ENCODE results near the gene VIPR1.
A peak's percentile ranks its signal among the peaks of the same experiment; 100 is the strongest.

VIPR1 gene

GRCh38 chr3:42531470-42531869 is 29.0 kb downstream of the VIPR1 start:
- DNase-seq (ENCODE audit: extremely low spot score), result no peak
- CTCF ChIA-PET, result no interaction called here
- TF ChIP-seq LEF1 (IDR thresholded peaks at IDR 0.05; ENCODE audit: borderline replicate concordance) (no peak), SP1 (IDR thresholded peaks at IDR 0.05) (no peak), BHLHE40 (IDR thresholded peaks at IDR 0.05; ENCODE audit: borderline replicate concordance) (no peak), ZNF384 (IDR thresholded peaks at IDR 0.05) (no peak), FOXA1 (IDR thresholded peaks at IDR 0.05) (no peak), PKNOX1 (IDR thresholded peaks at IDR 0.05) (no peak), L3MBTL2 (conservative IDR thresholded peaks at IDR 0.05) (no peak), ARNT (IDR thresholded peaks at IDR 0.05) (no peak), TARDBP (IDR thresholded peaks at IDR 0.05) (no peak), SUZ12 (IDR thresholded peaks at IDR 0.05) (no peak), FOXK2 (IDR thresholded peaks at IDR 0.05) (no peak), FOXM1 (IDR thresholded peaks at IDR 0.05; ENCODE audit: borderline replicate concordance) (no peak), ELF4 (IDR thresholded peaks at IDR 0.05) (no peak), CTBP1 (IDR thresholded peaks at IDR 0.05; ENCODE audit: borderline replicate concordance) (no peak), HDGF (IDR thresholded peaks at IDR 0.05; ENCODE audit: borderline replicate concordance) (no peak), NFRKB (IDR thresholded peaks at IDR 0.05) (no peak)
- POLR2A ChIA-PET, result no interaction called here

- CTCF ChIA-PET, result no interaction called here
- no peak for DNase-seq (ENCODE audit: extremely low spot score)
- POLR2A ChIA-PET, result no interaction called here
- TF ChIP-seq ZNF384 (IDR thresholded peaks at IDR 0.05) (no peak), CTBP1 (IDR thresholded peaks at IDR 0.05; ENCODE audit: borderline replicate concordance) (no peak)
These were observed 29.8 kb downstream of the VIPR1 start for GRCh38 chr3:42532229-42532628.

- POLR2A ChIA-PET, result interaction anchor here (0.9 kb wide), 1 partner anchor 31 kb away, joined by 3 read pairs; the partner anchor contains the start of gene VIPR1
- no peak for TF ChIP-seq CTBP1 (IDR thresholded peaks at IDR 0.05; ENCODE audit: borderline replicate concordance)
- no peak for TF ChIP-seq FOXA1 (IDR thresholded peaks at IDR 0.05)
- TF ChIP-seq SP1 (IDR thresholded peaks at IDR 0.05), result no peak
- no peak for TF ChIP-seq ZNF384 (IDR thresholded peaks at IDR 0.05)
- DNase-seq (ENCODE audit: extremely low spot score), result no peak
- CTCF ChIA-PET, result interaction anchor here (1.0 kb wide), 1 partner anchor 304 kb away, joined by 4 read pairs; no protein-coding TSS in a partner anchor
These were observed 30.9 kb downstream of the VIPR1 start for GRCh38 chr3:42533161-42533897.

GRCh38 chr3:42535981-42536784 is 33.7 kb downstream of the VIPR1 start:
- TF ChIP-seq PKNOX1 (IDR thresholded peaks at IDR 0.05), result peak; percentile 83
- TF ChIP-seq L3MBTL2 (conservative IDR thresholded peaks at IDR 0.05), result no peak
- ChIA-PET CTCF (interaction anchor here (0.5 to 1.4 kb wide), 6 partner anchors 9 to 306 kb away, joined by 3 to 4 read pairs (median 3); no protein-coding TSS in a partner anchor), POLR2A (no interaction called here)
- peak; percentile 66 for DNase-seq (ENCODE audit: extremely low spot score)

GRCh38 chr3:42537350-42537749 is 34.9 kb downstream of the VIPR1 start:
- ChIA-PET CTCF (no interaction called here), POLR2A (no interaction called here)
- no peak for DNase-seq (ENCODE audit: extremely low spot score)
- no peak for TF ChIP-seq ZNF384 (IDR thresholded peaks at IDR 0.05)
- no peak for TF ChIP-seq CTBP1 (IDR thresholded peaks at IDR 0.05; ENCODE audit: borderline replicate concordance)
- no peak for TF ChIP-seq L3MBTL2 (conservative IDR thresholded peaks at IDR 0.05)
- no peak for TF ChIP-seq BHLHE40 (IDR thresholded peaks at IDR 0.05; ENCODE audit: borderline replicate concordance)
- no peak for TF ChIP-seq FOXM1 (IDR thresholded peaks at IDR 0.05; ENCODE audit: borderline replicate concordance)
- TF ChIP-seq SP1 (IDR thresholded peaks at IDR 0.05), result no peak
- no peak for TF ChIP-seq ELF4 (IDR thresholded peaks at IDR 0.05)
- TF ChIP-seq ARNT (IDR thresholded peaks at IDR 0.05), result no peak
- TF ChIP-seq TARDBP (IDR thresholded peaks at IDR 0.05), result no peak

- peak; percentile 75 for DNase-seq (ENCODE audit: extremely low spot score)
These were observed 37.6 kb downstream of the VIPR1 start for GRCh38 chr3:42539871-42540714.

More at GRCh38 chr3:42539871-42540714, 37.6 kb downstream of the VIPR1 start:
- ChIA-PET CTCF (no interaction called here), POLR2A (no interaction called here)
- TF ChIP-seq ARNT (IDR thresholded peaks at IDR 0.05), result no peak
- no peak for TF ChIP-seq FOXM1 (IDR thresholded peaks at IDR 0.05; ENCODE audit: borderline replicate concordance)
- no peak for TF ChIP-seq SUZ12 (IDR thresholded peaks at IDR 0.05)
- no peak for TF ChIP-seq L3MBTL2 (conservative IDR thresholded peaks at IDR 0.05)
- no peak for TF ChIP-seq CTBP1 (IDR thresholded peaks at IDR 0.05; ENCODE audit: borderline replicate concordance)
- no peak for TF ChIP-seq FOXA1 (IDR thresholded peaks at IDR 0.05)
- TF ChIP-seq LEF1 (IDR thresholded peaks at IDR 0.05; ENCODE audit: borderline replicate concordance), result no peak
- no peak for TF ChIP-seq TARDBP (IDR thresholded peaks at IDR 0.05)
- no peak for TF ChIP-seq PKNOX1 (IDR thresholded peaks at IDR 0.05)
- TF ChIP-seq ZNF384 (IDR thresholded peaks at IDR 0.05), result no peak
- TF ChIP-seq BHLHE40 (IDR thresholded peaks at IDR 0.05; ENCODE audit: borderline replicate concordance), result no peak
- no peak for TF ChIP-seq ELF4 (IDR thresholded peaks at IDR 0.05)
- no peak for TF ChIP-seq HDGF (IDR thresholded peaks at IDR 0.05; ENCODE audit: borderline replicate concordance)
- TF ChIP-seq SP1 (IDR thresholded peaks at IDR 0.05), result no peak
- no peak for TF ChIP-seq FOXK2 (IDR thresholded peaks at IDR 0.05)
- TF ChIP-seq NFRKB (IDR thresholded peaks at IDR 0.05), result no peak
